Stomach (tissue), 9 donors: ENCODE results near the gene ANP32E. TPM values are rescaled to one million over a fixed set of nuclear protein-coding genes. Genes with fewer than 3 reads are reported as not detected.

Experiments used
- DNase-seq, 2 donors: peaks; one replicate each; pipeline versions ENCODE4 v3.0.0 to v3.0.0-alpha.2; 2013 to 2019
- H3K27ac ChIP-seq, 5 donors: fragments of 200-600 bp in 4 of 5; sonication (generic) in 4 of 5; one replicate each; pipeline ENCODE4 v1.5.1; 2013 to 2019; ENCODE audit warnings: mild to moderate bottlenecking in 1 of 5, moderate library complexity in 1 of 5
- H3K27me3 ChIP-seq, 3 donors: fragments of 200-600 bp; sonication (generic); one replicate each; pipeline ENCODE4 v1.5.1; 2017 to 2019; ENCODE audit warnings: mixed run types in 1 of 3
- H3K36me3 ChIP-seq, 4 donors: fragments of 200-600 bp; sonication (generic); 1 replicate in 3 of 4; 2 replicates in 1 of 4; pipeline ENCODE4 v1.5.1; 2016 to 2019
- H3K4me1 ChIP-seq, 4 donors: fragments of 200-600 bp; sonication (generic); one replicate each; pipeline ENCODE4 v1.5.1; 2016 to 2019
- H3K4me3 ChIP-seq, 4 donors: fragments of 200-600 bp; sonication (generic) in 3 of 4; one replicate each; pipeline ENCODE4 v1.5.1; 2016 to 2019; ENCODE audit warnings: mild to moderate bottlenecking in 1 of 4
- H3K9me3 ChIP-seq, 4 donors: fragments of 200-600 bp; sonication (generic); one replicate each; pipeline ENCODE4 v1.5.1; 2016 to 2019
- EP300 ChIP-seq: sonication (generic); formaldehyde crosslinking; IDR thresholded peaks from one replicate; pipeline ENCODE4 v1.6.1; 2017; ENCODE audit warnings: antibody characterized with exemption
- POLR2A ChIP-seq, 4 donors: fragments of 450-650 bp; IDR thresholded peaks; one replicate each; pipeline ENCODE4 v1.6.1; 2016; ENCODE audit warnings: antibody characterized with exemption in 4 of 4, control low read depth in 2 of 4, mild to moderate bottlenecking in 1 of 4, moderate library complexity in 1 of 4
- POLR2AphosphoS5 ChIP-seq, 3 donors: sonication (generic); formaldehyde crosslinking; IDR thresholded peaks; one replicate each; pipeline ENCODE4 v1.6.1; 2016; ENCODE audit warnings: antibody characterized with exemption in 3 of 3
- WGBS, 5 donors: extraction: QIAGEN DNeasy Blood & Tissue Kit in 3 of 5; methylation state at CpG; one replicate each; pipeline versions ENCODE4 v1.1.5 to v1.1.7; 2013 to 2018; 5-methylcytosine and 5-hydroxymethylcytosine counted together
- intact Hi-C: fragments of 100-400 bp; cut with DNase I; formaldehyde crosslinking; loops from one replicate; pipeline ENCODE4 v1.15.1; 2023; ENCODE audit warnings: low total_unique reads
- polyA plus RNA-seq, 3 donors: library from polyadenylated mRNA; stranded (reverse); fragments of 200-250 nt; gene quantifications; one replicate each; pipeline ENCODE4 v1.2.3, GENCODE V29; 2013
- total RNA-seq, 5 donors: library from RNA; depleted of rRNA; stranded (reverse); fragments of >200 nt; gene quantifications; one replicate each; pipeline versions ENCODE4 v1.1.0 to v1.2.3, GENCODE V29; 2014 to 2016
- TF ChIP-seq, protein P1 (sequence below), 7 experiments: fragments of 450-650 bp in 4 of 7; fragments of 200-600 bp in 3 of 7; sonication (generic) in 3 of 7; IDR thresholded peaks; one replicate each; pipeline ENCODE4 v1.5.1; 2016 to 2019; ENCODE audit warnings: antibody characterized with exemption in 7 of 7, control low read depth in 2 of 7, mild to moderate bottlenecking in 1 of 7
- donor health status: healthy with polysubstance abuse.
- donor health status: Bipolar disorder and iron deficiency.
- donor health status: healthy.

ANP32E gene
- total and polyA plus RNA-seq, 8 donors: 7.0 to 33.2 (median 15.8) TPM

DNA sequence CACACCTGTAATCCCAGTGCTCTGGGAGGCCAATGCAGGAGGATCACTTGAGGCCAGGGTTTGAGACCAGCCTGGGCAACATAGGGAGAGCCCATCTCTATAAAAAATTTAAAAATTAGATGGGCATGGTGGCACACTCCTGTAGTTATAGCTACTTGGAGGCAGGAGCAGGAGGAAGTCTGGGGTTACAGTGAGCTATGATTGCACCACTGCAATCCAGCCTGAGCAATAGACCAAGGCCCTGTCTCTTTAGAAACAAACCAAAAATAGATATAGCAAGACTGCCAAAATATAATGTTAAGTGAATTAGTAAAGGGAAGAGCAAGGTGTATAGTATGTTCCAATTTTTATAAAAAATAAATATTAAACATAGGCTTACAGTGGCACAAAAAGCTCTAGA lies 57.4 kb downstream of the ANP32E start:
- intact Hi-C loops: loop anchor here (10.0 kb wide), 2 partner anchors 94 to 214 kb away; no protein-coding TSS in a partner anchor
- Histone ChIP-seq H3K36me3 (no peaks in the 10 kb centered on the region), H3K9me3 (no peaks in the 10 kb centered on the region), H3K27ac (no peak overlapping the region), H3K4me1 (no peaks in the 10 kb centered on the region), H3K27me3 (no peaks in the 10 kb centered on the region), H3K4me3 (no peak overlapping the region)
- no peak for DNase-seq
- TF ChIP-seq EP300: no peak
- TF ChIP-seq, protein P1, sequence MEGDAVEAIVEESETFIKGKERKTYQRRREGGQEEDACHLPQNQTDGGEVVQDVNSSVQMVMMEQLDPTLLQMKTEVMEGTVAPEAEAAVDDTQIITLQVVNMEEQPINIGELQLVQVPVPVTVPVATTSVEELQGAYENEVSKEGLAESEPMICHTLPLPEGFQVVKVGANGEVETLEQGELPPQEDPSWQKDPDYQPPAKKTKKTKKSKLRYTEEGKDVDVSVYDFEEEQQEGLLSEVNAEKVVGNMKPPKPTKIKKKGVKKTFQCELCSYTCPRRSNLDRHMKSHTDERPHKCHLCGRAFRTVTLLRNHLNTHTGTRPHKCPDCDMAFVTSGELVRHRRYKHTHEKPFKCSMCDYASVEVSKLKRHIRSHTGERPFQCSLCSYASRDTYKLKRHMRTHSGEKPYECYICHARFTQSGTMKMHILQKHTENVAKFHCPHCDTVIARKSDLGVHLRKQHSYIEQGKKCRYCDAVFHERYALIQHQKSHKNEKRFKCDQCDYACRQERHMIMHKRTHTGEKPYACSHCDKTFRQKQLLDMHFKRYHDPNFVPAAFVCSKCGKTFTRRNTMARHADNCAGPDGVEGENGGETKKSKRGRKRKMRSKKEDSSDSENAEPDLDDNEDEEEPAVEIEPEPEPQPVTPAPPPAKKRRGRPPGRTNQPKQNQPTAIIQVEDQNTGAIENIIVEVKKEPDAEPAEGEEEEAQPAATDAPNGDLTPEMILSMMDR (IDR thresholded peaks at IDR 0.05): no peak
- TF ChIP-seq POLR2AphosphoS5 (IDR thresholded peaks at IDR 0.05): no peak
- TF ChIP-seq POLR2A (IDR thresholded peaks at IDR 0.05): no peak

DNA sequence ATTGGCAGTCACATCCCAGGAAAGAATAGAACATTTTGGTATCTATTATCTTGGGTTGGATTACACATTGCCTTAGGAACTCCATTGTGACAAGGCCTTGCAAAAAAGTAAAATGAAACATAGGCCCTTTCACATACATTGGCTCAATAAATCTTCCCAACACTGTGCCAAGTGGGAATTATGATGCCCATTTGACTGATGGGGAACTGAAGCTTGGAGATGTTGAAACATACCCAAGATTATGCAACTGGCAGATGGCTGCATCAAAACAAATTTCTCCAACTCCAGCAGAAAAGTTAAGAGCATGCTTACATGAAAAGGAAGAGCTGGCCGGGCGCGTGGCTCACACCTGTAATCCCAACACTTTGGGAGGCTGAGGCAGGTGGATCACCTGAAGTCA lies 59.3 kb downstream of the ANP32E start:
- WGBS, 5 donors: 69 to 95% (median 87%) methylated on average over 3 of the region's 3 CpGs
- no peaks in the 10 kb centered on the region for H3K4me1 ChIP-seq

DNA sequence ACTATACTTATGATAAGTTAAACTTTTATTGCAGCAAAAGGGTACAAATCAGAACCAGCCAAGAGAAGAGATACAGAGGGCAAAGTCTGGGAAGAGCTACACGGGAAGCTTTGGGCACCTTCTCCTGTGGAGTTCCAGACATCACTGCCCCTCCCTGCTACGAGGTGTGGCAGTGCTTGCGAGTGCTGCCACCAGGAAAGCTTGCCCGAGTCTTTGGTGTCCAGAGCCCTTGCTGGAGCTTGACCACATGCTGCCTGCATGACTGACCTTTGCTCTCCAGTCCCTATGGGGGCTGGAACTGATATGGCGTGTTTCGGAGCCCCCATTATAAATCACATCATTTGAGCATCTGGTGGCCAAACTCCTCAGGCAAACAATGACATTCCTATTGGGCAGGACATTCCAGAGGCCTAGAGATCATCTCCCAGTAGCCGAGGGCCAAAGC lies 62.7 kb downstream of the ANP32E start:
- H3K9me3 ChIP-seq: no peaks in the 10 kb centered on the region
- H3K27ac ChIP-seq: no peak overlapping the region
- intact Hi-C loops: loop anchor here (10.0 kb wide), 2 partner anchors 88 to 208 kb away; no protein-coding TSS in a partner anchor
- TF ChIP-seq POLR2AphosphoS5 (IDR thresholded peaks at IDR 0.05) (no peak), EP300 (no peak), POLR2A (IDR thresholded peaks at IDR 0.05) (no peak)
- TF ChIP-seq, protein P1 (IDR thresholded peaks at IDR 0.05): no peak
- H3K4me3 ChIP-seq: no peak overlapping the region
- 54 to 69% (median 57%) methylated on average over 6 to 7 of the region's 7 CpGs for WGBS, 5 donors
- peaks cover 0 to 9% (median 3%) of the 10 kb centered on the region in 4 donors for H3K4me1 ChIP-seq
- H3K36me3 ChIP-seq: no peaks in the 10 kb centered on the region
- no peaks in the 10 kb centered on the region for H3K27me3 ChIP-seq
- DNase-seq: no peak

More for the DNA sequence above, 59.3 kb downstream of the ANP32E start:
- no peaks in the 10 kb centered on the region for H3K9me3 ChIP-seq
- H3K27ac ChIP-seq: no peak overlapping the region
- no peaks in the 10 kb centered on the region for H3K36me3 ChIP-seq
- no peak for TF ChIP-seq EP300
- TF ChIP-seq, protein P1 (IDR thresholded peaks at IDR 0.05): no peak
- TF ChIP-seq POLR2A (IDR thresholded peaks at IDR 0.05): no peak
- TF ChIP-seq POLR2AphosphoS5 (IDR thresholded peaks at IDR 0.05): no peak
- intact Hi-C loops: loop anchor here (10.0 kb wide), 2 partner anchors 92 to 212 kb away; no protein-coding TSS in a partner anchor
- DNase-seq: no peak
- no peaks in the 10 kb centered on the region for H3K27me3 ChIP-seq
- H3K4me3 ChIP-seq: no peak overlapping the region

DNA sequence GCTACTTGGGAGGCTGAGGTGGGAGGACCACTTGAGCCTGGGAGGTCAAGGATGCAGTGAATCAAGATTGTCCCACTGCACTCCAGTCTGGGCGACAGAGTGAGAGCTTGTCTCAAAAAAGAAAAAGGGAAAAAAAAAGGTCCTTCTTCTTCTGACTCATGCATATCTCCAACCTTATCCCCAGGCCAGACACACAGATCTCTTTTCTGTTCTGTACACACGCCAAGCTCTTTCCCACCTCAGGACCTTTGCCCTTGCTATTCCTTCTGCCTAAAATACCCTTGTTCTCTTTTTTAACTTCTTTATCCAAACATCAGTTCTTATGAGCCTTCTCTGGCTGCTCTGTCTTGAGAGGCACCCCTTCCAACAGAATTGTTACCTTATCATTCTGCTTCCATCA lies 64.1 kb downstream of the ANP32E start:
- H3K36me3 ChIP-seq: no peaks in the 10 kb centered on the region
- TF ChIP-seq POLR2AphosphoS5 (IDR thresholded peaks at IDR 0.05) (no peak), POLR2A (IDR thresholded peaks at IDR 0.05) (no peak), EP300 (no peak)
- TF ChIP-seq, protein P1 (IDR thresholded peaks at IDR 0.05): no peak
- intact Hi-C loops: loop anchor here (10.0 kb wide), 2 partner anchors 87 to 207 kb away; no protein-coding TSS in a partner anchor
- DNase-seq: no peak
- WGBS, 5 donors: 68 to 87% (median 79%) methylated on average over 2 of the region's 2 CpGs
- H3K9me3 ChIP-seq: no peaks in the 10 kb centered on the region
- peaks cover 0 to 9% (median 3%) of the 10 kb centered on the region in 4 donors for H3K4me1 ChIP-seq
- H3K4me3 ChIP-seq: no peak overlapping the region
- no peak overlapping the region for H3K27ac ChIP-seq
- no peaks in the 10 kb centered on the region for H3K27me3 ChIP-seq
